Activated naive CD8-positive, alpha-beta T cell treated with anti-CD3 and anti-CD28 coated beads, Interleukin-2, amount 10 ng/mL, durations not matched to agents 7 days and 5 days (primary cell): ENCODE data around the gene SRRM3. TPM values are rescaled to one million over a fixed set of nuclear protein-coding genes. Genes with fewer than 3 reads are reported as not detected.
A peak's percentile ranks its signal among the peaks of the same experiment; 100 is the strongest.
"Not testable (repeated sequence)": the region's sequence is repeated elsewhere in the genome, so short reads cannot be mapped to it uniquely, and the experiment has no call there.

Source experiments
- ATAC-seq: fragments of 150-1000 bp; cut with Tn5 transposase; one replicate; pipeline ENCODE4 v1.10.0; 2021; ENCODE audit warnings: low read depth, moderate library complexity
- POLR2A ChIA-PET: fragments of 350-600 bp; sonication (Branson Sonifier 250); formaldehyde crosslinking; loops from one replicate; lab custom pipeline; 2021; ENCODE audit warnings: antibody characterized with exemption; lab: Charles Lee
- DNase-seq: peaks from one replicate; pipeline ENCODE4 v3.0.0; 2021
- H3K27ac Mint-ChIP-seq: one replicate; pipeline ENCODE4 v1.8.0; 2022; ENCODE audit warnings: mild to moderate bottlenecking, mixed read lengths
- H3K27me3 Mint-ChIP-seq: one replicate; pipeline ENCODE4 v1.8.0; 2022; ENCODE audit warnings: mild to moderate bottlenecking, moderate library complexity, mixed read lengths
- H3K36me3 Mint-ChIP-seq: one replicate; pipeline ENCODE4 v1.8.0; 2021; ENCODE audit warnings: mild to moderate bottlenecking, mixed read lengths
- H3K4me1 Mint-ChIP-seq: one replicate; pipeline ENCODE4 v1.8.0; 2021; ENCODE audit warnings: mixed read lengths
- H3K4me3 Mint-ChIP-seq: one replicate; pipeline ENCODE4 v1.8.0; 2022; ENCODE audit warnings: mild to moderate bottlenecking, moderate library complexity, mixed read lengths
- H3K9me3 Mint-ChIP-seq: one replicate; pipeline ENCODE4 v1.8.0; 2021; ENCODE audit warnings: mixed read lengths
- total RNA-seq, 2 experiments: library from RNA; stranded (reverse); gene quantifications; one replicate each; pipeline ENCODE4 v1.2.3, GENCODE V29; 2021

The SRRM3 gene
- total RNA-seq, 2 experiments from 2014 or later, result not detected

DNA sequence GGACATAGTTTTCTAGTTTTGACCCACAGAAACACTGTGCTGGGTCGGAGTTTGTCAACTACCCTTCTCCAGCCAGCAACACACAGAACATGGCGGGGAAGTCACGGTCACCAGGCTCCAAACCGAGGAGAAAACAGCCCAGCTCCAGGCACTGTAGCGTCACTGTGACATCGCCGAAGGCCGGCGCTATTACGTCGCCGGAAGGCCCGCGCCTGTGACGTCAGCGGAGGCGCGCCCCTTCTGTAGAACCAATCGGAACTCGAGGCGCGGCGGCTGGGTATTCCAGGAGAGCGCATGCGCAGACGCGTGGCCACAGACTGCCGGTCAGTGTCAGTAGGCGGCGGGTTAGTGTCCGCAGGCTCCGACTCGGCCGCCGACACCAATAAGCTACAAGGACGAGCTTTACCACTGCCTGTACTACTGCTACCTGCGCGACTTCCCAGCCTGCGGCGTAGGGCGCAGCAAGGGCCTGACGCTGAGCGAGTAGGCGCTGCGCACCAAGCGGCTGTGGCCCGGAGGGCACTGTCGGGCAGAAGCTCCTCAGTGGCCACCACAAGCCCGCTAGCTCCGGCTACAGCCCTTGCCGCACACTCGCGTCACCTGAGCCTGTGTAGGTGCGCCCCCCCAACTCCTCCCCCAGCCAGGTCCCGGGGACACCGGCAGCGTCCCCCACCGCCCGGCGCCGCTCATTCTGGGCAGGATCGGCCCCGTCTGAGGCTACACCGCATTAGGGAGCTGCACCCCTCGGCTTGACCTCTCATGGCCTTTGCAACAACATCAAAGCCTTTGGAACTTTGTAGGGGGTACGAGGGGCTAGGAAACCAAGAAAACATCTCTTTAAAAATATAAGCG is 35.1 kb upstream of the SRRM3 start:
- peak; percentile 97 for DNase-seq
- H3K27ac Mint-ChIP-seq, result peak overlapping the region; percentile 91
- peaks cover 7% of the 10 kb centered on the region for H3K4me1 Mint-ChIP-seq
- peak overlapping the region; percentile 85 for H3K4me3 Mint-ChIP-seq
- POLR2A ChIA-PET, result interaction anchor here (0.6 to 3.1 kb wide), 3 partner anchors 100 to 151 kb away, joined by 3 to 16 read pairs (median 6); partner anchors contain the start of genes MDH2 and STYXL1
- ATAC-seq, result peak; percentile 95
- no peaks in the 10 kb centered on the region for H3K27me3 Mint-ChIP-seq
- H3K36me3 Mint-ChIP-seq, result no peaks in the 10 kb centered on the region
- H3K9me3 Mint-ChIP-seq, result no peaks in the 10 kb centered on the region

DNA sequence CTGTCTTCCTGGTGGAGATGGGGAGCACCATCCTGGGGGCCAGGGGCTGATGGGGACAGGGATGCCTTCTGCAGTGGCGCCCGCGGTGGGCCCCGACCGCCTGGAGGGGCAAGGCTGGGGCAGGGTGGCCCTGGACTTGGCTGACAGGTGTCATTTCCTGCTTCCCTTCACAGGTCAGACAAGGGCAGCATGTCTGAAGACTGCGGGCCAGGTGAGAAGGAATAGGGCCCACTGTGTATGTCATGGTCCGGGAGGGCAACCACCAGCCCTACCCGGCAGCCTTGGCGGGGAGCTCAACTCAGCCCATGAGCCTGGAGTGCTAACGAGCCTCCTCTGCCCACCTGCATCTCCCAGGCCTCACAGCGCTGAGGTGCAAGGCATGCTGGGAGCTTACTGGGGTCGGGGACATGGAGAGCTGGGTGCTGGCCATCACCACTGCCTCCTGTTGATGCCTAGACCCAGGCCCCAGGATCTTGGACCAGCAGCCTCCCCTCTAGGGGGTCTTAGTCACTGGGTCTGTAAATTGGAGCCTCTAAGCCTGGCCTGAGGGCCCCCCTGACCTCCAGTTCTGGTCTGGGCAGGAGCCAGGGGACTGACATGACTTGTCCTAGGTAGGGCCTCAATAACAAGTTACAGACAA is 28.0 kb upstream of the SRRM3 start:
- H3K9me3 Mint-ChIP-seq, result no peaks in the 10 kb centered on the region
- DNase-seq (no peak), ATAC-seq (no peak)
- no peaks in the 10 kb centered on the region for H3K36me3 Mint-ChIP-seq
- peaks cover 4% of the 10 kb centered on the region for H3K4me1 Mint-ChIP-seq
- H3K27ac Mint-ChIP-seq, result no peak overlapping the region
- POLR2A ChIA-PET, result no interaction called here
- no peak overlapping the region for H3K4me3 Mint-ChIP-seq
- H3K27me3 Mint-ChIP-seq, result no peaks in the 10 kb centered on the region

DNA sequence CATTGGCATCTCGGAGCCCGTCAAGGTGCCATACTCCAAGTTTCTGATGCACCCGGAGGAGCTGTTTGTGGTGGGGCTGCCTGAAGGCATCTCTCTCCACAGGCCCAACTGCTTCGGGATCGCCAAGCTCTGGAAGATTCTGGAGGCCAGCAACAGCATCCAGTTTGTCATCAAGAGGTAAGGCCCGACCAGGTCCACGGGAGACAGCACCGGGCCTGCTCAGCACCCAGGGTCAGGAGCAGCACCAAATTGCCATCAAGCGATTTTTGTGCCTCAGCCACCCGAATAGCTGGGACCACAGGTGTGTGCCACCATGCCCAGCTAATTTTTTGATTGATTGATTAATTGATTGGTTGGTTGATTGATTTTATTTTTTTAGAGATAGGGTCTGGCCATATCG is 24.7 kb upstream of the SRRM3 start:
- H3K4me1 Mint-ChIP-seq, ATAC-seq, POLR2A ChIA-PET, DNase-seq, H3K36me3 Mint-ChIP-seq, H3K27ac Mint-ChIP-seq, H3K27me3 Mint-ChIP-seq, H3K4me3 Mint-ChIP-seq, H3K9me3 Mint-ChIP-seq: not testable (repeated sequence)

DNA sequence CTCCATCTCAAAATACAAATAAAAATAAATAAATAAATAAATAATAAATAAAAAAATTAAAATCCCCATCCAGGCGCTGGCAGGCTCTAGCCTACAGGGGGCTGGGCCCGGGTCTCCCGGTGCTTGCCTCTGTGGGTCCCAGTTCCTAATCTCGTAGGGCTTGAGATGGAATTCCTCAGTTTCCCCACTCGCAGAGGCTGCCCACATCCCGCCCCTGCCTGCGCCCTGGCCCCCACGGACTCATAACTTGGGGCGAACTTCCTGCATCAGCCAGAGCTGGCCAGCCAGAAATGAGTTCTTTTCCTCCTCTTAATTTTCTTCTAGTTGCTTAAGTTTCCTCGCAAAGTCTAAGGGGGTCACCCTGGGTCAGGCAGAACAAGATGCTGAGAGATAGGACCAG is 22.0 kb upstream of the SRRM3 start:
- no peaks in the 10 kb centered on the region for H3K27me3 Mint-ChIP-seq
- ATAC-seq (no peak), DNase-seq (no peak)
- POLR2A ChIA-PET, result interaction anchor here (1.8 kb wide), 1 partner anchor 138 kb away, joined by 9 read pairs; no protein-coding TSS in a partner anchor
- H3K36me3 Mint-ChIP-seq, result no peaks in the 10 kb centered on the region
- no peak overlapping the region for H3K27ac Mint-ChIP-seq
- no peaks in the 10 kb centered on the region for H3K9me3 Mint-ChIP-seq
- H3K4me1 Mint-ChIP-seq, result peaks cover 1% of the 10 kb centered on the region
- H3K4me3 Mint-ChIP-seq, result no peak overlapping the region

DNA sequence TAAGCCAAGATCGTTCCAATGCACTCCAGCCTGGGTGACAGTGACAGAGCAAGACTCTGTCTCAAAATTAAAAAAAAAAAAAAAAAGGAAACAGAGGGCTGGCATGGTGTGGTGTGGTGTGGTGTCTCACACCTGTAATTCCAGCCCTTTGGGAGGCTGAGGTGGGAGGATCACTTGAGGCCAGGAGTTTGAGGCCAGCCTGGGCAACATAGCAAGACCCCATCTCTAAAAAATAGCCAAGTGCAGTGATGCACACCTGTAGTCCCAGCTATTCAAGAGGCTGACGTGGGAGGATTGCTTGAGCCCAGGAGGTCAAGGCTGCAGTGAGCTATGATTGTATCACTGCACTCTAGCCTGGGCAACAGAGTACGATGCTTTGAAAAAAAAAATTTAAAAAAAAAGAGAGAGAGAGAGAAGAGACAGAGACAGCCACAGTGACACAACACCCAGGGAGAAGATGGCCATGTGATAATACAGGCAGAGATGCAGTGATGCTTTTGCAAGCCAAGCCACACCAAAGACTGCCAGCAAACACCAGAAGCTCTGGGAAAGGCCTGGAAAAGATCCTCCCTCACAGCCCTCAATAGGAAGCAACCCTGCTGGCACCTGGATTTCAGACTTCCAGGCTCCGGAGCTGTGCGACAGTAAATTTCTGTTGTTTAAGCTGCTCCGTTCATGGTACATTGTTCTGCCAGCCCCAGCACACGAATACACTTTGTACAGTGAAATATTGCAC is 19.3 kb upstream of the SRRM3 start:
- POLR2A ChIA-PET, result no interaction called here
- DNase-seq (no peak), ATAC-seq (no peak)
- peaks cover 1% of the 10 kb centered on the region for H3K4me1 Mint-ChIP-seq
- no peak overlapping the region for H3K4me3 Mint-ChIP-seq
- no peaks in the 10 kb centered on the region for H3K9me3 Mint-ChIP-seq
- H3K27ac Mint-ChIP-seq, result no peak overlapping the region
- no peaks in the 10 kb centered on the region for H3K36me3 Mint-ChIP-seq
- H3K27me3 Mint-ChIP-seq, result no peaks in the 10 kb centered on the region

DNA sequence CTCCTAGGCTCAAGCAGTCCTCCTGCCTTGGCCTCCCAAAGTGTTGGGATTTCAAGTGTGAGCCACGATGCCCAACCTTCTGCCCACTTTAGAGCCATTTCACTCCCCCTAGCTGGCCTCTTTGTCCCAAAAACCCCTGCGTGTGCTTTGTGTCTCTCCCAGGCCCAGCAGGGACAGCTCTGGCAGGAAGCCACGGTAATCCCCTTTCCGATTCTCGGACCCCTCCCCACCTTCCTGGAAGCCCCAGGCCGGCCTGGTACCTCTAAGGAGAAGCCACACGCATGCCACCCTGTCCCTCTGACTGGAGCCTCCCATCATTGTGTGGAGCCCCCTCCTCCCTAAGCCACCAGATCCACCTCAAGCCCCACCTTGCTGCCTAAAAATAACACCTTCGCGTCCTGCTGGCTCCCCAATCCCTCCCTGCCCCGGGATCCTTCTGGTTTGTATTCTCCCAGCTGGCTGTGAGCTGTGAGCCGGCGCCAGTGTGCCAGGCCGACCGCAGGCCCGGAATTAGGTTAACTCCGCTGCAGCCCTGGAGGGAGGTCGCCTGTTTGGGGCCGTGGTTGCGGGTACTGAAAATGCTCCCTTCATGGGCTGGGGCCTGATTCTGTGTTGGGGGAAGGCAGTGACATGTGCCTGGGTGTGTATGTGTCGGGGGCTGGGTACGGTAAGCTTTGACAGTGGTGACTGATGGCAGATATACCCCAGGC is 16.4 kb upstream of the SRRM3 start:
- POLR2A ChIA-PET, result no interaction called here
- Mint-ChIP-seq H3K9me3 (no peaks in the 10 kb centered on the region), H3K36me3 (no peaks in the 10 kb centered on the region), H3K27ac (no peak overlapping the region), H3K4me3 (no peak overlapping the region), H3K4me1 (no peaks in the 10 kb centered on the region), H3K27me3 (no peaks in the 10 kb centered on the region)
- no peak for DNase-seq
- no peak for ATAC-seq

DNA sequence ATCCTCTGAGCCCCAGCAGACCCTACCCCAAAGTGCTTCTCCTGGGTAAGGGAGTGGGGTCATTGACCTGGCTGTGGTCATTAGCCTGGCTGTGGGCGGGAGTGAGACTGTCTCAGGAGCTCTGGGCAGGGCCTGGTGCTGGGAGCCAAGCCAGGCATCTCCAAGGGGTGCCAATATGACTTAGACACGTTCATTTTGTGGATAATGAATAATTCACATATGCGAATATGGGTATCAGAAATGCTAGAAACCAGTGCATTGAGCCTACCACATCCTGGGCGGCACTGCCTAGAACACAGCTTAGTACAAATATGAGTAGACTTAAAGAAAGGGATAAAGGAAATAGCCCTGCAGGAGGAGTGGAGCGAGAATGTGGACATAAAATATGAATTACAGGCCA is 14.4 kb upstream of the SRRM3 start:
- ATAC-seq, result no peak
- no peaks in the 10 kb centered on the region for H3K36me3 Mint-ChIP-seq
- POLR2A ChIA-PET, result no interaction called here
- peaks cover 1% of the 10 kb centered on the region for H3K4me1 Mint-ChIP-seq
- no peak for DNase-seq
- no peaks in the 10 kb centered on the region for H3K27me3 Mint-ChIP-seq
- no peaks in the 10 kb centered on the region for H3K9me3 Mint-ChIP-seq
- H3K27ac Mint-ChIP-seq, result no peak overlapping the region
- no peak overlapping the region for H3K4me3 Mint-ChIP-seq

DNA sequence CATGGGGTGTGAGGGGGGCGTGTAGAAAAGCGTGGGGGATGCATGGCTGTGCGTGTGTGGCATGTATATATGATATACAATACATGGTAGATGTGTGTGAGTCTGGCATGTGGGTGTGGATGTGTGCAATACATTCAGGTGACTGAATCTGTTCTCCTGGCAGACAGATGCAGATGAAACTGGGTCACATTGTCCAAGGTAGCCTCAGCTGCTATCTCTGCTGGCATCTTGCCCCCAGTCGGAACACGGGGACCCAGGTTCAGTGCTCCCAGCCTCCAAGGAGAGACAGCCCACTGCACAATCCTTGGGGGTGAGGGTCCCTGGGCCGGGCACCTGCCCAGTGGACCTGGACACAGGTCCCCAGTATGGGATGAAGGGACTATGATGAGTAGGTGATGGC is 12.4 kb upstream of the SRRM3 start:
- H3K27ac Mint-ChIP-seq, result no peak overlapping the region
- DNase-seq, result no peak
- no peaks in the 10 kb centered on the region for H3K36me3 Mint-ChIP-seq

DNA sequence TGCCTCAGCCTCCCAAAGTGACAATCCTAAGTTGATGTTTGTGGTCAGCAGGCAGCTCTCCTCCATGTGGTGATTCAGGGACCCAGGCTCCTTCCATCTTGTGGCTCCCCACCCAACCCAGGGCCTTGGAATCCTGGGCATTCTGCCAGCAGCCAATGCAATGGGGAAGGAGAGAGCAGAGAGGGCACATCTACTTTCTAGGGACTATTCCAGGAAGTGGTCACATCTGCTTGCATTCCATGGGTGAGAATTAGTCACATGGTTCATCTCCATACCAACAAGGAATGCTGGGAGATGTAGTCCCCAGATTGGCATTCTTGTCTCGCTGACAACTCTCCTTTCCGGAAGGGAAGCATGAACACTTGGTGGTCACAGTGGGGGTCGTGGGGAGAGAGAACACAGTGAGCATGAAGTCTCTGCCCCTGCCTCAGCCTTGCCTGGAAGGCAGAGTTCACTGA is 9.9 kb upstream of the SRRM3 start:
- Mint-ChIP-seq H3K36me3 (no peaks in the 10 kb centered on the region), H3K9me3 (no peaks in the 10 kb centered on the region), H3K4me1 (peaks cover 1% of the 10 kb centered on the region), H3K27me3 (peaks cover 4% of the 10 kb centered on the region), H3K4me3 (no peak overlapping the region), H3K27ac (no peak overlapping the region)
- POLR2A ChIA-PET, result no interaction called here
- DNase-seq (no peak), ATAC-seq (no peak)

More for the DNA sequence above, 12.4 kb upstream of the SRRM3 start:
- H3K4me1 Mint-ChIP-seq, result peaks cover 1% of the 10 kb centered on the region
- POLR2A ChIA-PET, result interaction anchor here (0.7 kb wide), 1 partner anchor 20 kb away, joined by 5 read pairs; no protein-coding TSS in a partner anchor
- no peaks in the 10 kb centered on the region for H3K9me3 Mint-ChIP-seq
- peaks cover 3% of the 10 kb centered on the region for H3K27me3 Mint-ChIP-seq
- H3K4me3 Mint-ChIP-seq, result no peak overlapping the region
- ATAC-seq, result no peak

DNA sequence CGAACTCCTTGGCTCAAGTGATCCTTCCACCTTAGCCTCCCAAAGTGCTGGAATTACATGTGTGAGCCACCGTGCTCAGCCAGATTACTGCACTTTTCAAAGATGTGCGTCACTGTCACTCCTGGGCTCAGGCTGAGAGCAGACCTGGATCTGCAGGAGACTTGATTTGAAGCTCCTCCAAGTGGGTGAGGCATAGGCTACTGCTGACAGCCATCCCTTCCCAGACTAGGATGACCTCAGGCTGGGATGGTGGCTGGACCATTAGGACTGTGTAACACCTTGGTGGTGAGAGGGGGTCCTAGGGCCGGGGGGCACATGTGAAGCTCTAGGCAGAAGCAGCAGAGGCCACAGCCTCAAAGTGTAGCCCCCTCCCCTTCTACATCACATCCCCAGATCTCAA is 8.2 kb upstream of the SRRM3 start:
- ATAC-seq (no peak), DNase-seq (no peak)
- Mint-ChIP-seq H3K9me3 (no peaks in the 10 kb centered on the region), H3K27me3 (peaks cover 4% of the 10 kb centered on the region), H3K36me3 (no peaks in the 10 kb centered on the region), H3K4me3 (no peak overlapping the region), H3K27ac (no peak overlapping the region), H3K4me1 (peaks cover 1% of the 10 kb centered on the region)
- POLR2A ChIA-PET, result no interaction called here

DNA sequence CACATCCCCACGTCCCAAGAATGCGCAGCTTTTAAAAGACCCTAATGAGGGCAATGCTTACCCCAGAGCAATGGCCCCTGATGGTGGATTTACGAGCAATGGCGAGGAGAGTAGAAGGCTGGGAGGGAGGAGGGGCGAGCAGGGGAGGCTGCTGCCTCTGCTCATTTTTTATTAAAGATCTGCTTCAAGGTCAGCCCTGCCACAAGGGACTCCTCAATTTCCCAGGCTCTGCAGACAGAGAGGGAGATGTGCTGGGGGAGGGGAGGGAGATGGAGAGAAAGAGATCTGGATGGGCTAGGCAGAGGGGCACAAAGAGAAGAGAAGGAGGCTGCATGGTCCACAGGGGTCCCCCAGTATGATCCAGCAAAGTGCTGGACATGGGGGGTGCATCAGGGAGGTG is 7.8 kb upstream of the SRRM3 start:
- H3K27ac Mint-ChIP-seq, result no peak overlapping the region
- peaks cover 4% of the 10 kb centered on the region for H3K27me3 Mint-ChIP-seq
- no peaks in the 10 kb centered on the region for H3K9me3 Mint-ChIP-seq
- H3K4me1 Mint-ChIP-seq, result peaks cover 1% of the 10 kb centered on the region
- POLR2A ChIA-PET, result no interaction called here
- DNase-seq, result no peak
- no peaks in the 10 kb centered on the region for H3K36me3 Mint-ChIP-seq
- no peak for ATAC-seq
- H3K4me3 Mint-ChIP-seq, result no peak overlapping the region

DNA sequence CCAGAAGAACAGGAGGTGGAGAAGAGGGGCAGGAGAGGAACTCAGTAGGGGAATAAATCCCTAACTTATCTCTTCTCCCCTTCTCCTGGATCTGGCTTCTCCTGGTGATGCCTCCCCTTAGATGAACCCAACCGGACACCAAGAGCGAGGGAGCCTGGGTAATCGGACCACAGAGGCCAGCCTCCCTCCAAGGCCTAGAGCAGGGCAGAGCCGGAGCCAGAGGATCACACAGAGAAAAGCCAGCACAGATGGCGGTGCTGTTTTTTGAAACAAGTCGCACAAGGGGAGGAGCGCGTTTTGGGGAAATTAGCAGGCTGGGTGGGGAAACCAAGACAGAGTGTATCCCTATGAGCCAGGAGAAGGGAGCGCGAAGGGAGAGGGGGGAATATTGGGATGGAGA is 4.9 kb upstream of the SRRM3 start:
- no peaks in the 10 kb centered on the region for H3K9me3 Mint-ChIP-seq
- POLR2A ChIA-PET, result no interaction called here
- no peak for DNase-seq
- H3K36me3 Mint-ChIP-seq, result no peaks in the 10 kb centered on the region
- H3K4me1 Mint-ChIP-seq, result no peaks in the 10 kb centered on the region
- H3K27me3 Mint-ChIP-seq, result peaks cover 4% of the 10 kb centered on the region
- no peak for ATAC-seq
- no peak overlapping the region for H3K27ac Mint-ChIP-seq
- no peak overlapping the region for H3K4me3 Mint-ChIP-seq

DNA sequence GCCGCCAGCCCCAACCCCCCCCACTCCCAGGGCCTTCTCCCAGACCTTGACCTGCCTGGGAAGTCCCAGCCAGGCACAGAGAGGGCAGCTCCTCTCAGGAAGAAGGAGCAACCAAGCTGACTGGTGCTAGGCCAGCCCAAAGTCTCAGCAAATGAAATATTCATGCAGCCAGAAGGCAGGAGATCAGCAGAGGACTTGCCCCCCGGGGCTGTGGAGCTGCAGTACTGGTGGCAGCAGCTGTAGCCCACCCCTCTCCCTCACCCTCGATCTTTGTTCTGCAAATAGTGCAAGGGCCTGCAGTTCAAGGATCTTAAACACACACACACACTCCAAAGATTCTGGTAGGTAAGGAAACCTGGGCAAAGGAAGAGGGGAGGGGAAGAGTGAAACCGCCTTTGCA is 3.5 kb upstream of the SRRM3 start:
- DNase-seq, result no peak
- H3K27me3 Mint-ChIP-seq, result peaks cover 4% of the 10 kb centered on the region
- no peak overlapping the region for H3K4me3 Mint-ChIP-seq
- ATAC-seq, result no peak
- no peaks in the 10 kb centered on the region for H3K36me3 Mint-ChIP-seq
- no peak overlapping the region for H3K27ac Mint-ChIP-seq
- POLR2A ChIA-PET, result no interaction called here
- H3K4me1 Mint-ChIP-seq, result no peaks in the 10 kb centered on the region
- H3K9me3 Mint-ChIP-seq, result no peaks in the 10 kb centered on the region
